Neural cell (in vitro differentiated cells): ENCODE data around the gene MON2.

ENCODE experiments used
- EZH2 ChIP-seq: fragments of 200-600, 300-800 bp; shearing (Covaris generic), sonication (generic); IDR thresholded peaks from 2 replicates; pipeline ENCODE4 v1.6.1; 2014; ENCODE audit warnings: antibody characterized with exemption, low read length, borderline replicate concordance, mild to moderate bottlenecking; ENCODE audit not compliant: insufficient read depth, poor library complexity, severe bottlenecking
- POLR2AphosphoS5 ChIP-seq: IDR thresholded peaks from 2 replicates; pipeline ENCODE4 v1.6.1; 2012
- REST ChIP-seq: IDR thresholded peaks from 2 replicates; pipeline ENCODE4 v1.6.1; 2012; ENCODE audit warnings: borderline replicate concordance
- SMC3 ChIP-seq: fragments of 450-650 bp; conservative IDR thresholded peaks from 2 replicates; pipeline ENCODE4 v1.6.1; 2014; ENCODE audit warnings: antibody characterized with exemption, mild to moderate bottlenecking, moderate library complexity; ENCODE audit not compliant: poor library complexity
- TAF1 ChIP-seq: IDR thresholded peaks from 2 replicates; pipeline ENCODE4 v1.6.1; 2012; ENCODE audit warnings: low read depth
- TF ChIP-seq, protein P1 (sequence below): fragments of 450-650 bp; IDR thresholded peaks from 2 replicates; pipeline ENCODE4 v1.5.1; 2014; ENCODE audit warnings: antibody characterized with exemption, mild to moderate bottlenecking, moderate library complexity; ENCODE audit not compliant: poor library complexity, severe bottlenecking

DNA sequence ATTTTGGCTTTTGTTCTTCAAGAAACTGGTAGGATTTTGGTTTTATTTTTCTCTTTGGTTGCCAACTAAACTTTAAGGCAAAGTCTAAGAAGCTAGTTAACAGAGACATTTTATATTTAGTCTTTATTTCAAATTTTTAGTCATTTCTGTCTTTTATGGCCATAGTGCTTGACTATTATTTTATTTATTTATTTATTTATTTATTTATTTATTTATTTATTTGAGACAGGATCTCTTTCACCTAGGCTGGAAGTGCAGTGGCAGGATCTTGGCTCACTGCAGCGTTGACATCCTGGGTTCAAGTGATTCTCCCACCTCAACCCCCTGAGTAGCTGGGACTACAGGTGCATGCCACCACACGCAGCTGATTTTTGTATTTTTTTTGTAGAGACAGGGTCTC, 3.1 kb downstream of the MON2 start:
- TF ChIP-seq EZH2 (no peak), SMC3 (no peak), TAF1 (no peak), POLR2AphosphoS5 (no peak), REST (no peak)
- TF ChIP-seq, protein P1, sequence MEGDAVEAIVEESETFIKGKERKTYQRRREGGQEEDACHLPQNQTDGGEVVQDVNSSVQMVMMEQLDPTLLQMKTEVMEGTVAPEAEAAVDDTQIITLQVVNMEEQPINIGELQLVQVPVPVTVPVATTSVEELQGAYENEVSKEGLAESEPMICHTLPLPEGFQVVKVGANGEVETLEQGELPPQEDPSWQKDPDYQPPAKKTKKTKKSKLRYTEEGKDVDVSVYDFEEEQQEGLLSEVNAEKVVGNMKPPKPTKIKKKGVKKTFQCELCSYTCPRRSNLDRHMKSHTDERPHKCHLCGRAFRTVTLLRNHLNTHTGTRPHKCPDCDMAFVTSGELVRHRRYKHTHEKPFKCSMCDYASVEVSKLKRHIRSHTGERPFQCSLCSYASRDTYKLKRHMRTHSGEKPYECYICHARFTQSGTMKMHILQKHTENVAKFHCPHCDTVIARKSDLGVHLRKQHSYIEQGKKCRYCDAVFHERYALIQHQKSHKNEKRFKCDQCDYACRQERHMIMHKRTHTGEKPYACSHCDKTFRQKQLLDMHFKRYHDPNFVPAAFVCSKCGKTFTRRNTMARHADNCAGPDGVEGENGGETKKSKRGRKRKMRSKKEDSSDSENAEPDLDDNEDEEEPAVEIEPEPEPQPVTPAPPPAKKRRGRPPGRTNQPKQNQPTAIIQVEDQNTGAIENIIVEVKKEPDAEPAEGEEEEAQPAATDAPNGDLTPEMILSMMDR = no peak
